Liver (tissue), 9 donors: ENCODE results near the gene MUC15. TPM values are rescaled to one million over a fixed set of nuclear protein-coding genes. Genes with fewer than 3 reads are reported as not detected.

Experiments used
- DNase-seq: peaks from one replicate; pipeline ENCODE4 v3.0.0-alpha.2; 2017; ENCODE audit warnings: low spot score
- H3K27ac ChIP-seq, 2 donors: one replicate each; pipeline ENCODE4 v1.7.0; 2013; ENCODE audit warnings: inconsistent platforms in 2 of 2, low read length in 2 of 2, control low read depth in 1 of 2, low read depth in 1 of 2, mild to moderate bottlenecking in 1 of 2
- H3K27me3 ChIP-seq, 4 donors: one replicate each; pipeline versions ENCODE4 v1.6.1 to v1.7.0; 2013; ENCODE audit warnings: low read length in 3 of 4, inconsistent platforms in 1 of 4, mild to moderate bottlenecking in 1 of 4, moderate library complexity in 1 of 4; ENCODE audit not compliant: control insufficient read depth in 4 of 4, insufficient read depth in 4 of 4
- H3K36me3 ChIP-seq, 4 donors: one replicate each; pipeline versions ENCODE4 v1.6.1 to v1.7.0; 2013; ENCODE audit warnings: low read length in 3 of 4, mild to moderate bottlenecking in 3 of 4, low read depth in 1 of 4, moderate library complexity in 1 of 4; ENCODE audit not compliant: control insufficient read depth in 4 of 4, insufficient read depth in 3 of 4
- H3K4me1 ChIP-seq, 4 donors: one replicate each; pipeline versions ENCODE4 v1.6.1 to v1.7.0; 2013; ENCODE audit warnings: low read length in 3 of 4, mild to moderate bottlenecking in 3 of 4, moderate library complexity in 1 of 4; ENCODE audit not compliant: control insufficient read depth in 4 of 4, insufficient read depth in 4 of 4
- H3K4me3 ChIP-seq, 3 donors: one replicate each; pipeline versions ENCODE4 v1.6.1 to v1.7.0; 2013; ENCODE audit warnings: low read length in 3 of 3, control low read depth in 1 of 3, low read depth in 1 of 3, mild to moderate bottlenecking in 1 of 3
- H3K9ac ChIP-seq, 2 donors: one replicate each; pipeline ENCODE4 v1.7.0; 2013; ENCODE audit warnings: low read length in 2 of 2, mild to moderate bottlenecking in 2 of 2, moderate library complexity in 2 of 2, control low read depth in 1 of 2, low read depth in 1 of 2
- H3K9me3 ChIP-seq, 4 donors: one replicate each; pipeline versions ENCODE4 v1.6.1 to v1.7.0; 2013; ENCODE audit warnings: low read length in 3 of 4; ENCODE audit not compliant: control insufficient read depth in 4 of 4
- ATF3 ChIP-seq: IDR thresholded peaks from 2 replicates; pipeline ENCODE4 v1.6.1; 2016; ENCODE audit warnings: antibody characterized with exemption
- EGR1 ChIP-seq, 2 donors: IDR thresholded peaks; 2 replicates each; pipeline ENCODE4 v1.6.1; 2016 to 2018; ENCODE audit warnings: antibody characterized with exemption in 2 of 2, low read depth in 2 of 2
- FOXA1 ChIP-seq: IDR thresholded peaks from 2 replicates; pipeline ENCODE4 v1.6.1; 2016; ENCODE audit warnings: antibody characterized with exemption
- FOXA2 ChIP-seq: IDR thresholded peaks from 2 replicates; pipeline ENCODE4 v1.6.1; 2016; ENCODE audit warnings: antibody characterized with exemption
- GABPA ChIP-seq, 2 donors: IDR thresholded peaks in 1 of 2; conservative IDR thresholded peaks in 1 of 2; 2 replicates each; pipeline ENCODE4 v1.6.1; 2016; ENCODE audit warnings: antibody characterized with exemption in 2 of 2, mild to moderate bottlenecking in 1 of 2, moderate library complexity in 1 of 2
- HNF4A ChIP-seq, 2 donors: conservative IDR thresholded peaks; 2 replicates each; pipeline ENCODE4 v1.6.1; 2016; ENCODE audit warnings: antibody characterized with exemption in 2 of 2, mild to moderate bottlenecking in 2 of 2
- JUND ChIP-seq, 2 donors: IDR thresholded peaks; 2 replicates each; pipeline ENCODE4 v1.6.1; 2016; ENCODE audit warnings: antibody characterized with exemption in 2 of 2
- MAX ChIP-seq: IDR thresholded peaks from 2 replicates; pipeline ENCODE4 v1.6.1; 2016; ENCODE audit warnings: antibody characterized with exemption
- NR2F2 ChIP-seq: IDR thresholded peaks from 2 replicates; pipeline ENCODE4 v1.6.1; 2016; ENCODE audit warnings: antibody characterized with exemption
- RXRA ChIP-seq, 2 donors: IDR thresholded peaks; 2 replicates each; pipeline ENCODE4 v1.6.1; 2017 to 2018; ENCODE audit warnings: antibody characterized with exemption in 2 of 2, mild to moderate bottlenecking in 1 of 2
- SP1 ChIP-seq: IDR thresholded peaks from 2 replicates; pipeline ENCODE4 v1.6.1; 2018; ENCODE audit warnings: antibody characterized with exemption, mild to moderate bottlenecking
- TAF1 ChIP-seq: conservative IDR thresholded peaks from 2 replicates; pipeline ENCODE4 v1.6.1; 2016; ENCODE audit warnings: antibody characterized with exemption, mild to moderate bottlenecking
- ZBTB33 ChIP-seq: IDR thresholded peaks from 2 replicates; pipeline ENCODE4 v1.6.1; 2016; ENCODE audit warnings: antibody characterized with exemption
- WGBS: extraction: QIAGEN DNeasy Blood & Tissue Kit; methylation state at CpG from one replicate; pipeline ENCODE4 v1.1.7; 2013; 5-methylcytosine and 5-hydroxymethylcytosine counted together
- polyA plus RNA-seq, 2 donors: library from polyadenylated mRNA; stranded (reverse) in 1 of 2; unstranded in 1 of 2; fragments of 200-250 nt in 1 of 2; fragments of >200 nt in 1 of 2; fragmentation: Nextera tagmentation in 1 of 2; extraction: Ambion mirVana in 1 of 2; gene quantifications; one replicate each; pipeline versions ENCODE4 v1.2.1 to v1.2.3, GENCODE V29; 2013 to 2015
- total RNA-seq, 2 donors: library from RNA; depleted of rRNA; stranded (reverse); fragments of >200 nt; gene quantifications; one replicate each; pipeline ENCODE4 v1.2.3, GENCODE V29; 2014
- donor health status: healthy.
- donor health status: healthy.
- donor health status: healthy.
- donor health status: healthy.
- donor health status: healthy.

MUC15 gene
- total and polyA plus RNA-seq, 4 donors, result not detected

GRCh38 chr11:26510756-26511155 lies 61.3 kb downstream of the MUC15 start (continued):
- TF ChIP-seq NR2F2 (no peak), SP1 (no peak), FOXA2 (no peak), ATF3 (no peak), JUND (IDR thresholded peaks at IDR 0.05) (no peak)

DNA sequence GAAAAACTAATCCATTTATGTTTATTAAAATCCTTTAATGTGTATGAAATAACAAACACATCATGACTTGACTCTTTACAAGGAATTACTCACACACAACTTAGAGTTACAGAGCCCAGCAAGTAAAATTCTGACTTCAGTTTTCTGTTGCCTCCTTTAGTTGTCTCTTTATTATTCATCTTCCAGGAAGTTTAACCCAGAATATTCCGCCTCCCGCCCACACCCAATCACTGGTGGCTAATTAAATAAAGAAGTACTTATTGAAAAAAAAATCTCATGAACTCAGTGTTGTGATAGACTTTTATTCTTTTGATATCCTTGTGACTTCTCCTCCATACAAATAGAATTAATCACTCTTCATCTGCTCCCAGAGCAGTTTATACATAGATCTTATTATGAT lies 61.9 kb downstream of the MUC15 start:
- Histone ChIP-seq H3K9ac (no peak overlapping the region), H3K4me1 (no peaks in the 10 kb centered on the region), H3K4me3 (no peak overlapping the region), H3K27ac (no peak overlapping the region), H3K9me3 (no peaks in the 10 kb centered on the region), H3K27me3 (peaks cover 0 to 3% (median 0%) of the 10 kb centered on the region in 4 donors), H3K36me3 (no peaks in the 10 kb centered on the region)
- DNase-seq, result no peak
- 91% methylated on average over 2 of the region's 2 CpGs for WGBS
- TF ChIP-seq GABPA (IDR thresholded peaks at IDR 0.05 in 1 of 2, conservative IDR thresholded peaks at IDR 0.05 in 1 of 2) (no peak), NR2F2 (no peak), SP1 (no peak), HNF4A (conservative IDR thresholded peaks at IDR 0.05) (no peak), FOXA2 (no peak), ZBTB33 (no peak), ATF3 (no peak), EGR1 (IDR thresholded peaks at IDR 0.05; ENCODE audit: low read depth in 2 of 2) (no peak), RXRA (IDR thresholded peaks at IDR 0.05) (no peak), FOXA1 (no peak), TAF1 (no peak), MAX (no peak)

Other genes starting within 250 kb of the MUC15 start
- 1 to 10 TPM in 1 of 2 donors, under 1 TPM in 1; under 0.01 to 2.0 TPM for gene ANO3, start 240.1 kb downstream of the MUC15 start, total RNA-seq
- gene ANO3, start 240.1 kb downstream of the MUC15 start, polyA plus RNA-seq, result under 1 TPM; 0.17 to 0.63 TPM
- under 1 TPM; under 0.01 to 0.23 TPM for gene SLC5A12, start 149.8 kb upstream of the MUC15 start, total RNA-seq
- gene SLC5A12, start 149.8 kb upstream of the MUC15 start, polyA plus RNA-seq, result under 1 TPM in 1 of 2 donors, not detected in 1; 0.03 TPM